ENCODE measurements around the gene CAP2. TPM values are rescaled to one million over a fixed set of nuclear protein-coding genes. Genes with fewer than 3 reads are reported as not detected.

Gene CAP2
- total RNA-seq: 4.7 TPM in 2 replicates

DNA sequence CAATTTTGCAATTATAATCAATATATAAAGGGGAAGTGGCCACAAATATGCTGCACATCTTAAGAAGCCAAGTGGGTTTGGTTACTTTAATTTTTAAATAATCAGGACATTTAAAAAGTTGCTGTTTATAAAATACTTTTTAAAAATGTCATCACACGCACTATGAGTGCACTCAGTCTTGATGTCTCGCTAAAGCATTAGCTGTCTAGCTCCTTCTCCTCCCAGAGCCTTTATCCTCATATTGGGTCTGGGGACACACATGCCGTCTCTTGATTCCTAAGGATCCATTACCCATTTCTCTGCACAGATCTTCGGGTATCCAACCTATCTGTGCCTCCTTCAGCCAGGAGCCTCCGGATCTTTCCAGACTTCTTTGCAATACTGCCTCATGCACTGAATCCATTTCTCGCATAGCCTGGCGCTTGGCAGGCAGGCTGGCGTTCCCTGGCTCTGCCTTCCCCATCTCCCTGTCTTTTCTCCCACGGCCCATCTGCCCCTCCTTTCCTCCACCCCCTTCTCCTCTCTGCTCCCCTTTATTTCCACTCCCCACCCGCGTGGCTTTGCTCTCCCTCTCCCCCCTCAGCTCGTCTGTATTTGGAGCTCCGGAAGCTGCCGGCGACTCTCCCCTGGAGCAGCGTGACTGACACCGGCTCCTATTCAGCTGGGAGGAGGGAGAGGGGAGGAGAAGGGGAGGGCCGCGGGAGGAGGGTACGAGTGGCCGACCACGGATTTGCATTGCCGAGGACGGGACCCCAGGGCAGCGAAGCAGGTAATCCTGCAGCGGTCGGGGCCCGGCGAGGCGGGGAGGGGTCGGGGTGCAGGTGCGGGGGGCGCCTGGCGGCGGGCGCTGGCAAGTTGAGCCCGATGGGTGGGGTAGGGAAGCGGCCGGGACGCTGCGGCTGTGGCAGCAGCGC lies at the start of gene CAP2:
TSS of gene CAP2 (plus strand) at position 618 of the 914 bp plus-strand sequence. CDS start 27,961 bp downstream, outside the sequence.

DNA sequence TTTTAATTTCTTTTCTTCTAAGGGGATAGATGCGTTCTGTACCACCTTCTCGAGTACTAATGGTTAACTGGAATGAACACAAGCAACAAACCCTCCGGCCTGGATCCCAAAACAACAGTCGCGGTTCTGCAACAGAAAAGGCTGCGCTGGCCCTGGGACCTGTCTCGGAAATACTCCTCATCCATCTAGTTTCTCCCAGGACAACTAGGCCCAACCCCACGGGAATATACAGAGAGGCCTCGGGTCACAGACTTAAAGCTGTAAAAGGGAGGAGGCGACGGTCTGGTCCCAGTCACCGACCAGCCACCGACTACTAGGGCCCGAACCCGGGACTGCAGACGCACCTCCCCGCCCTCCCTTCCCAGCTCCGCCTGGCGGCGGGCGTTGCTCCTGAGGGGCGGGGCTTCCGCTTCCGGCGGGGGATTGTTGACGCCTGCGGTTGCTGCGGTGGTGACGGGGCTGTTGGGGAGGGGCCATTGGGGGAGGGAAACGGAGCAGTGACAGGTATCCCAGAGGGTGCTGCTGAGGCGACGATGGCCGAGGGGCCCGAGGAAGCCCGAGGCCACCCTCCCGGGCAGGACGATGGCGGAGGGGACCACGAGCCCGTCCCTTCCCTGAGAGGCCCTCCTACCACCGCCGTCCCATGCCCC lies 206.6 kb downstream of the CAP2 start, which contains the start of gene FAM8A1:
TSS of gene FAM8A1 (plus strand) at position 426 of the 650 bp plus-strand sequence. CDS start at position 534, 108 bp downstream.

Other genes with a start within 250 kb of the CAP2 start
- 1.3 TPM in 1 of 2 replicates, not detected in the other for gene RBM24, start 112.2 kb upstream of the CAP2 start, total RNA-seq
- 18.2 and 26.1 TPM in 2 replicates for gene FAM8A1, start 206.7 kb downstream of the CAP2 start, total RNA-seq